CD4-positive, alpha-beta T cell (primary cell): ENCODE data around the gene CTNNA2. TPM values are rescaled to one million over a fixed set of nuclear protein-coding genes. Genes with fewer than 3 reads are reported as not detected.

ENCODE experiments used
- ATAC-seq: fragments of 200-7000 bp; cut with Tn5 transposase; one replicate; pipeline ENCODE4 v1.10.0; 2022; ENCODE audit warnings: mild to moderate bottlenecking; ENCODE audit not compliant: poor library complexity
- CTCF ChIA-PET: fragments of 350-600 bp; sonication (Branson Sonifier 250); formaldehyde crosslinking; loops from one replicate; lab custom pipeline; 2021; ENCODE audit warnings: antibody characterized with exemption, inconsistent platforms; lab: Charles Lee
- POLR2A ChIA-PET: fragments of 350-600 bp; sonication (Branson Sonifier 250); formaldehyde crosslinking; loops from one replicate; lab custom pipeline; 2021; ENCODE audit warnings: antibody characterized with exemption, inconsistent platforms; lab: Charles Lee
- DNase-seq, 14 experiments: peaks; one replicate each; pipeline ENCODE4 v3.0.0-alpha.2; 2013 to 2020; ENCODE audit warnings: mixed read lengths in 2 of 14
- H3K27ac ChIP-seq, 2 donors: one replicate each; pipeline versions ENCODE4 v1.5.1 to v1.7.0; 2013; ENCODE audit warnings: low read length in 2 of 2, low read depth in 1 of 2, mild to moderate bottlenecking in 1 of 2
- H3K27me3 ChIP-seq, 2 experiments: 1 replicate in 1 of 2; 2 replicates in 1 of 2; pipeline versions ENCODE4 v1.6.1 to v1.7.0; 2013; ENCODE audit warnings: low read length in 2 of 2, control low read depth in 1 of 2, mild to moderate bottlenecking in 1 of 2, moderate library complexity in 1 of 2; ENCODE audit not compliant: insufficient read depth in 2 of 2, control insufficient read depth in 1 of 2
- H3K36me3 ChIP-seq: one replicate; pipeline ENCODE4 v1.6.1; 2013; ENCODE audit warnings: low read length, control low read depth; ENCODE audit not compliant: insufficient read depth
- H3K4me1 ChIP-seq: one replicate; pipeline ENCODE4 v1.6.1; 2013; ENCODE audit warnings: low read length, control low read depth; ENCODE audit not compliant: insufficient read depth
- H3K4me3 ChIP-seq: one replicate; pipeline ENCODE4 v1.5.1; 2013; ENCODE audit warnings: mild to moderate bottlenecking, low read length, moderate library complexity
- H3K9me3 ChIP-seq, 2 experiments: 1 replicate in 1 of 2; 2 replicates in 1 of 2; pipeline versions ENCODE4 v1.6.1 to v1.7.0; 2013; ENCODE audit warnings: low read length in 2 of 2, mild to moderate bottlenecking in 2 of 2, control low read depth in 1 of 2, moderate library complexity in 1 of 2; ENCODE audit not compliant: control insufficient read depth in 1 of 2, insufficient read depth in 1 of 2
- H3K27ac Mint-ChIP-seq: one replicate; pipeline ENCODE4 v1.8.0; 2020; ENCODE audit warnings: mixed read lengths
- H3K27me3 Mint-ChIP-seq: one replicate; pipeline ENCODE4 v1.8.0; 2021; ENCODE audit warnings: mixed read lengths
- H3K36me3 Mint-ChIP-seq: one replicate; pipeline ENCODE4 v1.8.0; 2021; ENCODE audit warnings: low read depth, mixed read lengths
- H3K4me1 Mint-ChIP-seq: one replicate; pipeline ENCODE4 v1.8.0; 2021; ENCODE audit warnings: low read depth, mixed read lengths
- H3K4me3 Mint-ChIP-seq: one replicate; pipeline ENCODE4 v1.8.0; 2020; ENCODE audit warnings: mild to moderate bottlenecking, mixed read lengths
- H3K9me3 Mint-ChIP-seq: one replicate; pipeline ENCODE4 v1.8.0; 2020; ENCODE audit warnings: mixed read lengths
- intact Hi-C, 2 experiments: fragments of 100-400 bp; cut with DNase I in 1 of 2; cut with micrococcal nuclease in 1 of 2; formaldehyde crosslinking; loops; one replicate each; pipeline versions ENCODE4 v1.15.1 to v1.9.0; 2023 to 2025; cut with DNase I, micrococcal nuclease
- total RNA-seq, 174 experiments: library from RNA in 2 of 174; stranded (reverse) in 2 of 174; gene quantifications; one replicate each; pipeline ENCODE4 v1.2.3 and lab custom pipeline; 2021 to 2026
- TF ChIP-seq, protein P1 (sequence below): fragments of 200-600 bp; IDR thresholded peaks from one replicate; pipeline ENCODE4 v1.8.0; 2022; ENCODE audit warnings: antibody characterized with exemption, mild to moderate bottlenecking

Gene CTNNA2
- total RNA-seq, 2 experiments from 2014 or later = not detected

DNA sequence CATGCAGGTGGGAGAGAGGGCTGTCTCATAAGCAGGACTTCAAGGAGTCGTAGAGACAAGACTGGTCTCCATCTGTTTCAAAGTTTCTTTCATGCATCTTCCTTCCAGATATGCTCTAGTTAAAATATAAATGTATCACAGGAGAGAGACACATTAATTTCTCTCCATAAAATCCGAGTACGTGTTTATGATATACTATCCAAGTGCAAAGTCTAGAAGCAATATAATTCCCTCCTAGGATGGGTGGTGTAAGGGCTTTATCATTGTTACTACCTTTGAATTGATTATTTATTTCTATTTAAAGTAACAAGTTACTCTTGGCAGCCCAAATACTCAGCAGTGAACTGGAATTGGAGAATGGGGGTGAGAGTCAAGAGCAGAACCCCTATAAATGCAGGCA lies 619.4 kb downstream of the CTNNA2 start:
- ChIA-PET POLR2A (no interaction called here), CTCF (no interaction called here)
- H3K4me3 ChIP-seq = no peak overlapping the region
- Mint-ChIP-seq H3K36me3 (no peaks in the 10 kb centered on the region), H3K27me3 (no peaks in the 10 kb centered on the region), H3K4me3 (no peak overlapping the region), H3K27ac (no peak overlapping the region), H3K9me3 (peaks cover 12% of the 10 kb centered on the region), H3K4me1 (no peaks in the 10 kb centered on the region)
- peaks cover 0 to 3% of the 10 kb centered on the region in 2 experiments for H3K9me3 ChIP-seq
- H3K36me3 ChIP-seq = no peaks in the 10 kb centered on the region
- H3K4me1 ChIP-seq = no peaks in the 10 kb centered on the region
- TF ChIP-seq, protein P1, sequence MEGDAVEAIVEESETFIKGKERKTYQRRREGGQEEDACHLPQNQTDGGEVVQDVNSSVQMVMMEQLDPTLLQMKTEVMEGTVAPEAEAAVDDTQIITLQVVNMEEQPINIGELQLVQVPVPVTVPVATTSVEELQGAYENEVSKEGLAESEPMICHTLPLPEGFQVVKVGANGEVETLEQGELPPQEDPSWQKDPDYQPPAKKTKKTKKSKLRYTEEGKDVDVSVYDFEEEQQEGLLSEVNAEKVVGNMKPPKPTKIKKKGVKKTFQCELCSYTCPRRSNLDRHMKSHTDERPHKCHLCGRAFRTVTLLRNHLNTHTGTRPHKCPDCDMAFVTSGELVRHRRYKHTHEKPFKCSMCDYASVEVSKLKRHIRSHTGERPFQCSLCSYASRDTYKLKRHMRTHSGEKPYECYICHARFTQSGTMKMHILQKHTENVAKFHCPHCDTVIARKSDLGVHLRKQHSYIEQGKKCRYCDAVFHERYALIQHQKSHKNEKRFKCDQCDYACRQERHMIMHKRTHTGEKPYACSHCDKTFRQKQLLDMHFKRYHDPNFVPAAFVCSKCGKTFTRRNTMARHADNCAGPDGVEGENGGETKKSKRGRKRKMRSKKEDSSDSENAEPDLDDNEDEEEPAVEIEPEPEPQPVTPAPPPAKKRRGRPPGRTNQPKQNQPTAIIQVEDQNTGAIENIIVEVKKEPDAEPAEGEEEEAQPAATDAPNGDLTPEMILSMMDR = no peak
- DNase-seq (no peak), ATAC-seq (no peak)
- H3K27ac ChIP-seq = no peak overlapping the region
- no peaks in the 10 kb centered on the region for H3K27me3 ChIP-seq
- intact Hi-C loops = no loop called here

DNA sequence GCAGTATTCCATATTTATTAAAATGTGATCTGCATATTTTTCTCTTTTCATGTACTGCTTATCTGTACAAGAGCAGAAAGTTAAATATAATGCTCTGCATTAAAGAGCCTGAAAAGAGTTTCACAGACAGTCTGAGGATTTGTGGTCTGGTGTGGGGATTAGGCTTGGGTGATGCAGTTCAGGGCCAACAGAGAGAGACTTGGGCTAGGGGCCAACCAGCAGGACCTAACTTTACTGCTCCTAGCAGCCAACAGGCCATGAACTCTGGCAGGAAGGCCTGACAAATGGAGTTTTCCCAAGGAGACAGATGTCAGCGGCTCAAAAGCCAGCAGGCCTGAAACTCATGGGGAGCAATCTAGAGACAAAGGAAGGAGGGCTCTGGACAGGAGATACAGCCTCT lies 622.1 kb downstream of the CTNNA2 start:
- POLR2A ChIA-PET = no interaction called here
- CTCF ChIA-PET = no interaction called here
- Mint-ChIP-seq H3K9me3 (peaks cover 6% of the 10 kb centered on the region), H3K4me3 (no peak overlapping the region), H3K36me3 (no peaks in the 10 kb centered on the region), H3K27ac (no peak overlapping the region), H3K27me3 (no peaks in the 10 kb centered on the region), H3K4me1 (no peaks in the 10 kb centered on the region)
- no peak for ATAC-seq
- intact Hi-C loops = no loop called here
- no peaks in the 10 kb centered on the region for H3K4me1 ChIP-seq
- DNase-seq = no peak
- no peak overlapping the region for H3K4me3 ChIP-seq
- no peaks in the 10 kb centered on the region for H3K36me3 ChIP-seq
- no peaks in the 10 kb centered on the region for H3K27me3 ChIP-seq
- no peak overlapping the region for H3K27ac ChIP-seq
- H3K9me3 ChIP-seq = peaks cover 0 to 3% of the 10 kb centered on the region in 2 experiments
- TF ChIP-seq, protein P1 = no peak

DNA sequence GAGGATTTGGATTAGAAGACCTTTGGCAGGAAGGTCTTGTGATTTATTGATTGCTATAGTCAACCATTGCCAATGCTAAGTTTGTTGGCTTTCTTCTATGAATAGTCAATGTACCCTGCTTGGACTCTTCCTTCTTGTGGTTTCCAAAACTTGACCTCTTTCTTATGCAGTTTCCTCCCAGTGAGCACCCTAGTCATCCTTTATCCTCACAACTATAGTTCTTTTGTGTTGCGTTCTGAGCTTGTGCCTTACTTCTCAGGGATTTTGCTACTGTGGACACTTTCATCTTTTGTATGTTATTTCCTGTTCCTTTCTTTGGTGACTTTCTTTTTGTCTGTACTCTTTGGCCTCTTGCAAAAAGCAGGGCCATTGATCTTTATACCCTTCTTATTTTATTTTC lies 623.5 kb downstream of the CTNNA2 start:
- Mint-ChIP-seq H3K36me3 (no peaks in the 10 kb centered on the region), H3K9me3 (peaks cover 8% of the 10 kb centered on the region), H3K27ac (no peak overlapping the region), H3K4me3 (no peak overlapping the region), H3K27me3 (no peaks in the 10 kb centered on the region), H3K4me1 (no peaks in the 10 kb centered on the region)
- ChIA-PET CTCF (no interaction called here), POLR2A (no interaction called here)
- Histone ChIP-seq H3K4me3 (no peak overlapping the region), H3K36me3 (no peaks in the 10 kb centered on the region), H3K27me3 (no peaks in the 10 kb centered on the region), H3K4me1 (no peaks in the 10 kb centered on the region), H3K9me3 (no peaks in the 10 kb centered on the region), H3K27ac (no peak overlapping the region)
- DNase-seq = no peak
- TF ChIP-seq, protein P1 = no peak
- no peak for ATAC-seq
- intact Hi-C loops = no loop called here
